Left cardiac atrium (tissue), 4 donors: ENCODE results near the gene CYP2S1. TPM values are rescaled to one million over a fixed set of nuclear protein-coding genes. Genes with fewer than 3 reads are reported as not detected.

Experiments
- ATAC-seq, 2 donors: fragments of 200-7000 bp; cut with Tn5 transposase; one replicate each; pipeline ENCODE4 v1.9.1; 2020; ENCODE audit warnings: mild to moderate bottlenecking in 2 of 2, moderate library complexity in 2 of 2
- DNase-seq: peaks from one replicate; pipeline ENCODE4 v3.0.0-alpha.2; 2020
- intact Hi-C, 2 donors: fragments of 100-400 bp; cut with DNase I; formaldehyde crosslinking; loops; one replicate each; pipeline versions ENCODE4 v1.14.1 to v1.15.1; 2022 to 2023
- total RNA-seq, 2 donors: library from RNA; stranded (reverse); fragmentation: NEBNext Ultra II Directional; extraction: Animal tissue kit (Norgen Biotek cat#: 25700); gene quantifications; one replicate each; pipeline ENCODE4 v1.2.1, GENCODE V29; 2021
- donor health status: DM: no; HTN: yes; CAD: no.
- donor health status: DM: no; HTN: yes; CAD: no; lungs with severe emphysema.
- donor health status: DM: yes; HTN: yes; CAD: no.
- donor health status: Dilated cardiomyopathy.

Gene CYP2S1
- total RNA-seq, 2 donors from 2014 or later = 1.1 to 1.3 TPM

- DNase-seq (no peak), ATAC-seq (peak in 1 of 2 donors; percentile 8)
- intact Hi-C loops = no loop called here
Measured at GRCh38 chr19:41193430-41194156, 574 bp downstream of the CYP2S1 start.

GRCh38 chr19:41194157-41194552, 1.1 kb downstream of the CYP2S1 start:
- DNase-seq (no peak), ATAC-seq (peak; percentile 8 to 16)
- intact Hi-C loops = no loop called here

GRCh38 chr19:41195675-41196497, 2.9 kb downstream of the CYP2S1 start:
- DNase-seq (no peak), ATAC-seq (peak in 1 of 2 donors; percentile 26)
- intact Hi-C loops = no loop called here

- no peak for ATAC-seq
- intact Hi-C loops = no loop called here
- DNase-seq = no peak
Measured at GRCh38 chr19:41198559-41198958, 5.5 kb downstream of the CYP2S1 start.

- no peak for ATAC-seq
- no peak for DNase-seq
- intact Hi-C loops = loop anchor here in 1 of 2 donors (10.0 kb wide), 1 partner anchor 241 kb away; the partner anchor contains the start of gene ERICH4
Measured at GRCh38 chr19:41203371-41203770, 10.4 kb downstream of the CYP2S1 start.

GRCh38 chr19:41204338-41204737, 11.3 kb downstream of the CYP2S1 start:
- DNase-seq (peak; percentile 77), ATAC-seq (peak; percentile 91 to 92)
- intact Hi-C loops = loop anchor here in 1 of 2 donors (1.0 to 10.0 kb wide), 2 partner anchors 58 to 240 kb away; partner anchors contain the start of gene ERICH4

GRCh38 chr19:41205995-41206394, 13.0 kb downstream of the CYP2S1 start:
- no peak for DNase-seq
- ATAC-seq = no peak
- intact Hi-C loops = loop anchor here (1.0 to 10.0 kb wide), 4 partner anchors 55 to 239 kb away; partner anchors contain the start of gene ERICH4 (in 1 of the 2)

GRCh38 chr19:41206456-41206855, 13.4 kb downstream of the CYP2S1 start:
- no peak for DNase-seq
- intact Hi-C loops = loop anchor here (2.0 to 10.0 kb wide), 3 partner anchors 54 to 238 kb away; partner anchors contain the start of gene ERICH4 (in 1 of the 2)

GRCh38 chr19:41206926-41207750, 14.1 kb downstream of the CYP2S1 start:
- intact Hi-C loops = loop anchor here (2.0 to 10.0 kb wide), 3 partner anchors 54 to 238 kb away; partner anchors contain the start of gene ERICH4 (in 1 of the 2)
- peak; percentile 85 for DNase-seq
- peak; percentile 78 to 79 for ATAC-seq

More at GRCh38 chr19:41206456-41206855, 13.4 kb downstream of the CYP2S1 start:
- ATAC-seq = no peak

GRCh38 chr19:41214161-41214560, 21.1 kb downstream of the CYP2S1 start:
- DNase-seq (no peak), ATAC-seq (no peak)
- intact Hi-C loops = no loop called here

- DNase-seq = no peak
- no peak for ATAC-seq
- intact Hi-C loops = no loop called here
Measured at GRCh38 chr19:41217741-41218140, 24.7 kb downstream of the CYP2S1 start.

- DNase-seq = no peak
- intact Hi-C loops = no loop called here
- no peak for ATAC-seq
Measured at GRCh38 chr19:41218249-41218614, 25.2 kb downstream of the CYP2S1 start.

- DNase-seq (peak; percentile 80), ATAC-seq (peak; percentile 80 to 83)
- intact Hi-C loops = no loop called here
Measured at GRCh38 chr19:41218615-41219507, 25.8 kb downstream of the CYP2S1 start, which contains the start of gene AXL. AXL (plus strand) TSS chr19:41219223; CDS start chr19:41219393, 170 bp downstream.

GRCh38 chr19:41219924-41220567, 27.0 kb downstream of the CYP2S1 start:
- ATAC-seq = peak; percentile 9 to 25
- intact Hi-C loops = no loop called here

GRCh38 chr19:41220811-41221210, 27.8 kb downstream of the CYP2S1 start:
- ATAC-seq (no peak), DNase-seq (no peak)
- intact Hi-C loops = no loop called here

More at GRCh38 chr19:41219924-41220567, 27.0 kb downstream of the CYP2S1 start:
- peak; percentile 72 for DNase-seq

GRCh38 chr19:41221514-41222205, 28.6 kb downstream of the CYP2S1 start:
- ATAC-seq = no peak
- DNase-seq = no peak
- intact Hi-C loops = no loop called here

- ATAC-seq (no peak), DNase-seq (no peak)
- intact Hi-C loops = no loop called here
Measured at GRCh38 chr19:41222240-41222639, 29.2 kb downstream of the CYP2S1 start.
